GM18909 (cell line): ENCODE results near the gene OSBPL2.

Experiments
- ATAC-seq: cut with Tn5 transposase; IDR thresholded peaks from one replicate; pipeline ENCODE4 v1.9.1; 2021; ENCODE audit warnings: mild to moderate bottlenecking; ENCODE audit not compliant: unreplicated experiment, poor library complexity

Gene OSBPL2

DNA sequence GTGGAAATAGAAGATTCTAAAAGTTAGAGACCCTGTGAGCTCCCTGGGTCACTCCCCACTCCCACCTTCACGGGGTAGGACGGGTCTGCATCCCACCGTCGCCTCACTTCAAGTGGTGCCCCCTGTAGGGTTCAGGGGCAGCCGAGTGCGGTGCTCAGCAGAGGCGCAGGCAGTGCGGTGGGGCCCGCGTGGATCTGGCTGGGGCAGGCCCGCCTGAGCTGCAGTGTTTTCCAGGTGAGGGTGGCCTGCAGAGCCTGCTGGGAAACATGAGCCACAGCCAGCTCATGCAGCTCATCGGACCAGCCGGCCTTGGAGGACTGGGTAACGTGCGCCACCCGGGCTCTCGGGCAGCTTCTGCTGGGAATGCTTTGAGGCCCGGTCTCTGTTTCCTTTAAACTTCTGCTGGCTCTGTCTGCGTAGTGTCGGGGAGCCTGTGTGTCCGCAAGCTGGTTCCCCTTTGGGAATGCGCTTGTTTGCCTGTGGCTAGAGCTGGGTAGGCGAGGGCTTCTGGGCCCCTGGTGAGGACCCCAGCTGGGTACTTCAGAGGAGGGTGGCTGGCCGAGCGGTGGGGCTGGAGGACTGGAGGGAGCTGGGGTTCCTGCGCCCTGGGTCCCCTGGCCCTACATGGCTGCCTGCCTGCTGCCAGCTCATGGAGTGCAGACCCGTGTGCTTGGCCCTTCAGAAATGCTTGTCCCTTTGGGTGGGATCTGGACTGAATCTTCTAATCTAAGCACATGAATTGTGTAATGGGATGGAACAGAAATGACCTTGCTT is 68.3 kb downstream of the OSBPL2 start:
- ATAC-seq, result no peak

DNA sequence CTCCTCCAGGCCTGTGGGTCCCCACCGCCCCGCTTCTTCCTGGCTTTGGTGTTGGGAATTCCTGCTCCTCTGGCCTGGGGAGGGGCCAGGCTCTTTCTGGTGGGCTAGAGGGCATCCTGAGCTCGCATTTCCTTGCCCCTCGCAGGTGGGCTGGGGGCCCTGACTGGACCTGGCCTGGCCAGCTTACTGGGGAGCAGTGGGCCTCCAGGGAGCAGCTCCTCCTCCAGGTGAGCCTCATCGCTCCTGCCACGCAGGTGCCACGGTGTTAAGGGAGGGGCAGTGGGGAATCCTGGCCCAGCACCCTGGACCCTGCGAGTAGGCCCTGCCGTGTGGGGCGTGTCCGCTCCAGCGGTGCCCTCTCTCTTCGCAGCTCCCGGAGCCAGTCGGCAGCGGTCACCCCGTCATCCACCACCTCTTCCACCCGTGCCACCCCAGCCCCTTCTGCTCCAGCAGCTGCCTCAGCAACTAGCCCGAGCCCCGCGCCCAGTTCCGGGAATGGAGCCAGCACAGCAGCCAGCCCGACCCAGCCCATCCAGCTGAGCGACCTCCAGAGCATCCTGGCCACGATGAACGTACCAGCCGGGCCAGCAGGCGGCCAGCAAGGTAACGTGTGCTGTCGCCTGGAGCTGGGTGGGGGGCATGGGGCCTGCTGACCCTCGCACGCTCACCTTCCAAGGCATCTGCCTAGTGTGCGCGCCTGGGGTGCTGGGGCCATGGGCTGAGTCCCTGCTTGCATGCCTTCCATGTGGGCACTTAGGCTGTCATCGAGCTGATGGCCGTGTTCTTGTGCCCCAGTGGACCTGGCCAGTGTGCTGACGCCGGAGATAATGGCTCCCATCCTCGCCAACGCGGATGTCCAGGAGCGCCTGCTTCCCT is 69.1 kb downstream of the OSBPL2 start:
- ATAC-seq, result no peak

DNA sequence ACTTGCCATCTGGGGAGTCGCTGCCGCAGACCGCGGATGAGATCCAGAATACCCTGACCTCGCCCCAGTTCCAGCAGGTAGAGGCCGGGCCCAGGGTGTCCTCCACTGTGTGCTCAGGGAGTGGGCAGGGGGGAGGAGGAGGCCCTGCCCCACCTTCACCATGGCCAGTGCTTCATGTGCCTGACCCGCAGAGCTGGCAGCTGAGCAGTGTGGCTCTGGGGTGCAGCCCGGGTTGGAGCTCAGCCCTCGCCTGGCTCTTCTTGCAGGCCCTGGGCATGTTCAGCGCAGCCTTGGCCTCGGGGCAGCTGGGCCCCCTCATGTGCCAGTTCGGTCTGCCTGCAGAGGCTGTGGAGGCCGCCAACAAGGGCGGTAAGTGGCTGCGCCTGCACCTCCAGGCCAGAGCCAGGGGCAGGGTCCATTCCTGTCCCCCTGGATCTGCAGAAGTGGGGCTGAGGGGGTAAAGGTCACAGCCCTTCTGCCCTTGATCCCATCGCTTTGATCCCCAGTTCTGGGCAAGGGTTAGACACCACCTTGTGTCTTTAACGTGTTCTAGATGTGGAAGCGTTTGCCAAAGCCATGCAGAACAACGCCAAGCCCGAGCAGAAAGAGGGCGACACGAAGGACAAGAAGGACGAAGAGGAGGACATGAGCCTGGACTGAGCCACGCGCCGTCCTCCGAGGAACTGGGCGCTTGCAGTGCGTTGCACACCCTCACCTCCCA is 69.9 kb downstream of the OSBPL2 start:
- ATAC-seq, result no peak

DNA sequence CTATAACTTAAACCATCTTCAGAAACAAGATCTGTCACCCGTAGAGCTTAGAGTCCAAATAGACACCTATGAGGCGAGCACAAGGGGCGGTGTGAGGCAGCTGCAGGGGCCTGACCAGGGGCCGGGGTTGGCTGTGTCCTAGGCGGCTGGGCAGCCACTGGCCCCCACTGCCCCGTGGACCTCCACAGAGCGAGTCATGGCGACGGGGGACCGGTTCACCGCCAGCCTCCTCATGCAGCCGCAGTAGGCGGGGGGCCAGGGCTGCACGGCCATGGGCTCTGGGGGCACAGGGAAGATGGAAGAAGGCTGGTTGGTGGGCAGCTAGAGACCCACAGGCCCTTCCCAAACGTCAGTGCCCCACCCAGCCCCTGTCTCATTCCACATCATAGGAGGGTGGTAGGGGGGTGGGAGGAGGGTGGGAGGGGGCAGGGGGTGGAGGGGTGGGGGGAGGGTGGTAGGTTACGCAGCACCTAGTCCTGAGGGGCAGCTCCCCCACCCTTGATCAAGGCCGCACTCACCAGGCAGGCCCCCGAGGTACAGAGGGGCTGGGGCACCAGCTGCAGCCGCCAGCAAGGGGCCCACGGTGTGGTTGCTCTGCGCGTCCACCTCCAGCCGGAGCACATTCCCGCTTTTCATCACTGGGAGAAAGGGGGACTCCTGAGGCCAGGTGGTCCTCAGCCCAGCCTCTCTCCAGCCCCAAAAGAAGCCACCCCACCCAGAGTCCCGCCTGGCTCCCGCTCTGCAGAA is 71.0 kb downstream of the OSBPL2 start:
- no peak for ATAC-seq

DNA sequence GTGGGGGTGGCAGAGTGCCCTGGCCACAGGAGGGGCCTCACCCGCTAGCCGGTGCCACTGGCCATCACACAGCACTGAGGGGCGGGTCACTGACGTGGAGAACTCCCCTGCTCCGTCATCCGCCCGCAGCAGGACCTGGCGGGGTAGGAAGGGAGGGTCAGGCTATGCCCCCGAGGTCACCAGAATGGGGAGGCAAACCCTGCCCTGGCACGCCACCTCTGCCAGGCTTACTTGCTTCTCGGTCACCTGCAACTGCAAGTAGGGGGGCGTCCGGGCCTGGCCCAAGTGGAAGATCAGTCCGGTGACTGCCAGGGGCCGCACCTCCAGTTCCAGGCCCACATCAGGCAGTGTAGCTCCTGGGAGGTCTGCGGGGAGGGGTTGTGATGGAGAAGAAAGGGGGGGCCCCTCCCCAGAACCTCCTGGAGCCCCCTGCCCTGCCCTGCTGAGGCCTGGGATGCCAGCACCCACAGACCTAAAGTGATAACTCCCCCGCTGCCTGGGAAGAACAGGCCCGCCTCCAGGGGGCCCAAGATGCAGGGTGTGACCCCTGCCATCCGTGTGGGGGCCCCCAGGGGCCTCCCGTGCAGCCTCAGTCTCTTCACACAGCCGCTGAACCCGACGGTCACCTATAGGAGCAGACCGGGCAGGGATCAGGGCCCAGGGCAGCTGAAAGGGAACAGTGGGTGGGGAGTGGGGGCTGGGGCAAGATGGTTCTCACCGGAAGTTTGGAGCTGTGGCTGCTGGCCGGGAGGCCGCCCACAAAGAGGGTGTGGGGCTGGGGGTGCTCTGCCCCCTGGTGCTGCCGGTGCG is 71.8 kb downstream of the OSBPL2 start:
- no peak for ATAC-seq

DNA sequence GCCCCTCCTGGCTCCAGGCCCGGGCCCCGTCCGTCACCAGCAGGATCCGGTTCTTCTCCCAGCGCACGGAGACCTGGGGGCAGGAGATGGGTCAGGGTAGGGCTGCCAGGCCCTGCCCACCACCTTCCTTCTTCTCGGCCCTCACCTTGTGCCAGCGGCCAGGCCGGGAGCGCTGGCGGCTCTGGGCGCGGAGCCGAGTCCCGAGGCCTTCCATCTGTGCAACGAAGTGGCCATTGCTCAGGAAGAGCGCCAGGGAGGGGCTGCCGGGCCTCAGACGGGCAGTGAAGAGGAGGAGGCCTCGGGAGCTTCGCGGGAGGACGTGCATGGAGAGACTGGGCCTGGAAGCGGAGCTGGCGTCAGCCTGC is 72.4 kb downstream of the OSBPL2 start:
- no peak for ATAC-seq

DNA sequence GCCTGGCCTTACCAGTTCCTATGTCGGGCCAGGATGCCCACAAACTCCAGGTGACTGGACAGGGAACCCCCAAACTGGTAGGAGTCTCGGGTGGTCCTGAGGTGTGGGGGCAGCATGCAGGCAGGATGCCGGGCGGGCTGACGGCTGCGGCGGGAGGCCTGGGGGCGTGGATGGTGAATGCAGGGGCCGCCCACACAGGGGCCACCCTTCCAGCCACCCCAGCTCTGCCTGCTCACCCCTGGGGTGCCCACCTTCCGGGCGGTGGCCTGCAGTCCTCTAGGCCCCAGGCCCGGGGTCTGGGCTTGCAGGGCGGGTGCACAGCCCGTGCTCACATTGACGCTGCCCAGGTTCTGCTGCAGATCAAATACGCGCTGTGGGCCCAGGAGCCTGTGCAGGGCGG is 72.8 kb downstream of the OSBPL2 start:
- no peak for ATAC-seq

DNA sequence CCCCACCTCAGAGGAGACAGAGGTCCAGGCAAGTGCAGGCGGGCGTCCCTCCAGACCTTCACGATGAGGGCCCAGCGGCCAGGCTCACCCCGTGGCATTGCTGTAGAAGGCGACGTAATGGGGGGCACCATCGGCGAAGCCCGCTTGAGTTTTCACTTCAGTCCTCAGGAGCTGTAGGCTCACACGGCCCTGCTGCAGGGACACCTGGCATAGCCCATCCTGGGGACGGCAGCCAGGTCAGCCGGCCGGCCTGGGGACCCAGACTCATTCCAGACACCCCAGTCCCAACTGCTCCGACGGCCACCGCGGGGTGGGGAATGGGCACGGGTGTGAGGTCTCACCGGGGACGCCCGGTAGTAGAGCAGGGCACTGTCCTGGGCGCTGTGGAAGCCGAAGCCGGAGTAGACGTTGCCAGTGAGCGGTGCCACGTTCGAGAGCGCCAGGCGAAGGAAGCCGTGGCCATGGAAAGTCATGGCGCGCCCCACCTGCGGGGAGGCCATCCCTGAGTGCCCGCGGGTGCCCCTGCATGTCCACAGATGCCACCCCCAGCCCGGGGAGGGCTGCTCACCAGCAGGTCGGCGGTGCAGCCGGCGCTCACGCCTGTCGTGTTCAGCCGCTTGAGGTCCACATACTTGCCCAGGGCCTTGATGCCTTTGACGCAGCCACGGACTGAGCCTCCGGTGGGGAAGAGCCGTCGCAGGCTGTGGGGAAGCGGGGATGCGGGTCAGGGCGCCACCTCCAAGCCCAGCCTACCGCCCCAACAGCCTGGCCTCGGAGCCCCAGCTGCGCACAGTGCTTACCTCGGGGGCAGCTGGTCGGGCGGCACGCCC is 73.7 kb downstream of the OSBPL2 start:
- no peak for ATAC-seq

DNA sequence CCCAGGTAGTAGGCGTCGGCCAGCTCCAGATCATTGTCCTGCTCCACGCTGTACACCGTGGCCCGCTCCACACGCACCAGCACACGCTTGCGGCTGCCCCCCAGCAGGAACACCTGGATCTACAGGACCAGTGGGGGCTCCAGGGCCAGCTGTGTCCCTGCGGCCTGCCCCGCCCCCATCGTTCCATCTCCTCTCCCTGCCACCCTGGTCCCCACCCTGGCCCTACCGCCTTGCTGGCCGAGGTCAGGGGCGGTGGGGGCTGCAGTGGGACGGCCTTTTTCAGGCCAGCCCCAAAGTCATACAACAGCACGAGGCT is 74.3 kb downstream of the OSBPL2 start:
- ATAC-seq, result no peak

DNA sequence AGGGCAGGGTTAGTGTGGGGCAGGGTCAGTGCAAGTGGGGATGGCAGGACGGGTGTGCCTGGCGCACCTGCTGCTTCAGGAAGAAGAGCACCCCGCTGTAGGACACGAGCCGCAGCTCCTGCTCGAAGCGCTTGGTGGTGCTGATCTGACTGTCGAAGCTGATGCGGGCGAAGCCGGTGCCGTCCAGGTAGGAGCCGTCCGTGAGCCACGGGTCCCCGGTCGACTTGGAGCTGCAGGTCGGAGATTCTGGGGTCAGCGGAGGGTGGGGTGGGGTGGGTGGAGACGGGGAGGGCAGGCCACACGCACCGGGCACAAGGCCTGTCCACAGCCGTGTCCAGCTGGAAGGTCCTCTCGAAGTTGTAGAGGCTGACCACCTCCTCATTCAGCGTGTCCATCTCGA is 74.7 kb downstream of the OSBPL2 start:
- no peak for ATAC-seq

DNA sequence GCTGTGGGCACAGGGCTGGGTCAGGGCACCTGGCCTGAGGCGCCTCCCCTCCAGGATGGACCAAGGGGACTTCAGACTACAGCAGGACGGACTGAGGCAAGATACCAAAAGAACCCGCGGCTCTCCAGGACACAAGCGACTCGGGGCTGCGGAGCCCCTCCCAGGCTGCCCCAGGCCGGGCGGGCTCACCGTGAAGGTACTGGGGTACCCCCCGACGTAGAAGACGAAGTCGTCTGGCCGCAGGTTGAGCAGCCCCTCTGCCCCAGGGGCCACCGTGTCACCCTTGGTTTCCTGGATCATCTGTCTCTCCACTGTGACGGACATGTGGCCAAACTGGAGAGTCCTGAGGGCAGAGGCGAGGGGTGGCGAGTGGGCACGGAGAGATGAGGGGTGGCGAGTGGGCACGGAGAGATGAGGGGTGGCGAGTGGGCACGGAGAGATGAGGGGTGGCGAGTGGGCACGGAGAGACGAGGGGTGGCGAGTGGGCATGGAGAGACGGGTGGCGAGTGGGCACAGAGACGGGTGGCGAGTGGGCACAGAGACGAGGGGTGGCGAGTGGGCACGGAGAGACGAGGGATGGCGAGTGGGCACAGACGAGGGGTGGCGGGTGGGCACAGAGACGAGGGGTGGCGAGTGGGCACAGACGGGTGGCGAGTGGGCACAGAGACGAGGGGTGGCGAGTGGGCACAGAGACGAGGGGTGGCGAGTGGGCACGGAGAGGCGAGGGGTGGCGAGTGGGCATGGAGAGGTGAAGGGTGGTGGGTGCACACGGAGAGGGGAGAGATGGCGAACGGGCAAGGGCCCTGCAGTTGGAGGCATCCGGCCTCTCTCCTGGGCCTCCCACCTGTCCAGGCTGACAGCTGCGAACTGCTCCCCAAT is 75.4 kb downstream of the OSBPL2 start:
- ATAC-seq, result no peak

DNA sequence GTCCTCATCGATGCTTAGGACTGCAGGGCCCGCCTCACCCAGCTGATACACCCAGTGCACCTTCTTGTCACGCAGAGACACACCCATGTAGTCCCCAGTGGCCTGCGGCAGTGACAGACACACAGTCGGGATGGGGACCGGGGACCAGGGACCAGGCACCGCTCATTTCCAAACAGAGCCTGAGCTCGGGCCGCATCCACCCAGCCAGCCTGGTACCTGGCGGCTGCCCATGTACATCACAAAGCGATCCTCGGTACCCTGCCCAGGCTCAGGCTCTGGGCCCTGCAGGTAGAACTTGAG is 76.0 kb downstream of the OSBPL2 start:
- ATAC-seq, result no peak

DNA sequence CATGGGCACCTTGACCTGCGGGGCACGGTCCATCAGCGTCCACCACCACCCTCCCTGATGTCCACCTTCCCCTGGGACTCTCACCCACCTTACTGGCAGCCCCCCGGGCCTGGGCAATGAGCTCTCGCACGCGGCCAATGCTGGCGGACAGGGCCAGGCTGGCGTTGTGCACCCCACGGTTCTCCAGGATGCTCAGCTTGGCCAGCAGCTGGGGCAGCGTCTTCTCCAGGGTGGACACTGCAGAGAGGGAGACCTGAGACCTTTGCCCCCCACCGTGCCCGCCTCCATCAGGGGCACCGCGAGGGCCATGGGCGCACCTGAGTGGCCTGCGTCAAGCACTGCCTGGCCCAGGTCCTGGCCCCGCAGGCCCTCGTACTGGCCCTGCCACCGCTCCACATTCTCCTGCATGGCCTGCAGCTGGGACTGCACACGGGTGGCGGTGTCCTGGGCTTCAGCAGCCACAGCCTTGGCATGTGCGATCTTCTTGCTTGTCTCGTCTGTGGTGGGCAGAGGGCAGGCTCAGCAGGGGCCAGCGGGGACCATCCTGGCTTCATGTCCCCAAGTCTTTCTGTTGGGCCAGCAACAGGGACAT is 76.5 kb downstream of the OSBPL2 start:
- ATAC-seq, result no peak

DNA sequence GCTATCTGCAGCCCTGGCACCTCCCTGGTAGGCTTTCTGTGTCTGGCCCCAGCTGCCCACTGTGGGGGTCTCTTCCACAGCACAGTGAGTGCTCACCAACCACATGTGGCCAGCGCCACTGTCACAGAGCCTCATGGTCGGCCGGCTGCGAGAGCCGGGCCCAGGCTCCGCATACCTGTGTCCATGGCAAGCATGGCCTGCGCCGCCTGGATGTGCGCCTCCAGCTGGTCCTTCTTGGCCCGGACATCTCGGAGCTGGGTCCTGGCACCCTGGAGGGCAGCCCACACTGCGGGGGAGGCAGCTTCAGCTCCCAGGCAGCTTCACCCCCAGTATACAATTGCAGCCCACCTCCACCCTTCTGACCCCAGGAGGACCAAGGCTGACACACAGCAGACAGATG is 77.5 kb downstream of the OSBPL2 start:
- ATAC-seq, result no peak

DNA sequence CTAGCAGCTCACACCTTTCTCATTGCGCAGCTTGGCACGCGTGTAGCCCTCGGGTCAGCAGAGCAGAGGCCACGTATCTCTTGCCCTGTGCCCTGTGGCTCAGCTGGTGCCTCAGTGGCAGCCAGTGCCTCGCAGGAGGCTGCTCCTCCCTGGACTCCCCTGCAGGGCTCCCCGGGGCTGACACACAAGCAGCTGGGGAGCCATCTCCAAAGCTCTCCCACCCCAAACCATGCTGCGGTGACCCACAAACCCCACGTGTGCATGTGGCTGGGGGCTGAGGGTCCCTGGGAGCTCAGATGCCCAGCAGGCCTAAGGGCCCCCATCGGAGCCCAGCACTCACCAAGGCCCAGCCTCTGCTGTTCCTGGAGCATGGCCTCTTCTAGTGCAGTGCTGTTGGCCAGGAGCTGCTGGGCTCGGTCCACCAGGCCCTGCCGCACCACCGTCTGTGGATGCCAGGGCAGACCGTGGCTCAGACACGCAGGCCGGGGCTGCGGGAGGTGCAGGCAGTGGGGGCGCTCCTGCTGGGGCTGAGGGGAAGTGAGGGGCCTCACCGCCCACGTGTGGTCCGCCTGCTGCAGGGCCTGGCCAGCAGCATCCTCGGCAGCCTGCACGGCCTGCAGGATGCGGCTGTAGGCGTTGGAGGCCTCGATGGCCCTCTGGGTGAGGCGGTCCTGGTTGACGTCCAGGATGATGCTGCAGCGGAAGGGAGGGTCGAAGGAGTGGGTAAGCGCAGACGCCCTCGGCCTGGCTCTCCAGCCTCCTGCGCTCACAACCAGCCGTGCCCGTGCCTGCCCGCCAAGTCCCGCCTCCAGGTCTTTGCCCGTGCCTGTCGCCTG is 78.2 kb downstream of the OSBPL2 start:
- no peak for ATAC-seq

DNA sequence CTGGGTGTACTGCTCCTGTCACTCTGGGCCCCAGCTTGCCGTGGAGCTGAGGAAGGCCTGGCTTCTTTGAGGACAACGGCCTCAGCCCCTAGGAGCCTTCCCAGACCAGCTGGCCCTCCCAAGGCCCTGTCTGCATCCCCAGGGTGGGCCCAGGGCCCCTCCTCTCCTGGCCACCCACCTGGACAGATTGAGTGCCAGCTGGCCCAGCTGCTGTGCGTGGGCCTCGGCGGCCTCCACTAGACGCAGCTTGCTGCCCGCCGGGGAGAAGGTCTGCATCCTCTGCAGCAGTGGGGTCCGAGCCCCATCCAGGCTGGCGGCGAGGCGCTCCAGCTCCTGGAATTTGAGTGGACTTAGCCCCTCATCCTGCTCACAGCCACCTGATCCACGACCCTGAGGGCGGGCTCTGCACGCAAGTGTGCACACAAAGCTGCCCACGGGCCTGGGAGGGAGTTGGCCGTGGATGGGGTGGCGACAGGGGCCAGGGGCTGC is 78.9 kb downstream of the OSBPL2 start:
- no peak for ATAC-seq
